Activated B cell treated with CpG ODN at 0.5 μM for 24 hours (primary cell): ENCODE measurements around the gene PLEKHA7. TPM values are rescaled to one million over a fixed set of nuclear protein-coding genes. Genes with fewer than 3 reads are reported as not detected.

ENCODE experiments used
- ATAC-seq: fragments of 200-7000 bp; cut with Tn5 transposase; one replicate; pipeline ENCODE4 v1.10.0; 2021; ENCODE audit warnings: low read depth, mild to moderate bottlenecking, moderate library complexity
- CTCF ChIA-PET: fragments of 350-600 bp; sonication (Branson Sonifier 250); formaldehyde crosslinking; loops from one replicate; lab custom pipeline; 2021; ENCODE audit warnings: antibody characterized with exemption; lab: Charles Lee
- POLR2A ChIA-PET: fragments of 350-600 bp; sonication (Branson Sonifier 250); formaldehyde crosslinking; loops from one replicate; lab custom pipeline; 2021; ENCODE audit warnings: antibody characterized with exemption; lab: Charles Lee
- DNase-seq: peaks from one replicate; pipeline ENCODE4 v3.0.0; 2022
- H3K27ac Mint-ChIP-seq: one replicate; pipeline ENCODE4 v1.8.0; 2020; ENCODE audit warnings: mixed read lengths
- H3K27me3 Mint-ChIP-seq: one replicate; pipeline ENCODE4 v1.8.0; 2021; ENCODE audit warnings: mixed read lengths
- H3K36me3 Mint-ChIP-seq: one replicate; pipeline ENCODE4 v1.8.0; 2021; ENCODE audit warnings: low read depth, mixed read lengths
- H3K4me1 Mint-ChIP-seq: one replicate; pipeline ENCODE4 v1.8.0; 2021; ENCODE audit warnings: mixed read lengths
- H3K4me3 Mint-ChIP-seq: one replicate; pipeline ENCODE4 v1.8.0; 2020; ENCODE audit warnings: mild to moderate bottlenecking, mixed read lengths
- H3K9me3 Mint-ChIP-seq: one replicate; pipeline ENCODE4 v1.8.0; 2020; ENCODE audit warnings: mixed read lengths
- intact Hi-C: fragments of 100-400 bp; cut with micrococcal nuclease; formaldehyde crosslinking; loops from one replicate; pipeline ENCODE4 v1.15.1; 2024
- total RNA-seq: library from RNA; stranded (reverse); gene quantifications from 2 replicates; pipeline ENCODE4 v1.2.3, GENCODE V29; 2022
- TF ChIP-seq, protein P1 (sequence below): fragments of 200-600 bp; IDR thresholded peaks from one replicate; pipeline ENCODE4 v1.8.0; 2022; ENCODE audit warnings: antibody characterized with exemption, mild to moderate bottlenecking

The PLEKHA7 gene
- total RNA-seq, 1 donor from 2014 or later, result 4.9 TPM

DNA sequence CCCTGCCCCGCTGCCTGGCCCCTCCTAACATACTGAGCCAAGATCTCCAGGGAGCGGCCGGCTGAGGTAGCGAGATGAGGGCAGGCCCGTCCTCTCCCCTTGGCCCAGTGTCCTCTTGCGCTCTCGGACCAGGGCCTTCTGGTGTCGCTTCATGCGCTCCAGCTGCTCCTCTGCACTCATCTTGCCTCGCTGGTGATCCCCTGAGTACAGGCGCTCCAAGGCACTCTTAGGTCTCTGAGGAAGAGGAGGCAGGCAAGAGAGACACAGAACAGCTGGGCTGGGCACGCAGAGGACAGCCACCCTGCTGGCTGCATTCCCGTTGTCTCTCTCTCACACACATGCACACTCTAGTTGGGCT, 225.2 kb downstream of the PLEKHA7 start:
- no peaks in the 10 kb centered on the region for H3K27me3 Mint-ChIP-seq
- no peak overlapping the region for H3K4me3 Mint-ChIP-seq
- CTCF ChIA-PET, result interaction anchor here (0.9 to 1.6 kb wide), 2 partner anchors 10 to 12 kb away, joined by 3 read pairs; no protein-coding TSS in a partner anchor
- no peaks in the 10 kb centered on the region for H3K9me3 Mint-ChIP-seq
- no peaks in the 10 kb centered on the region for H3K36me3 Mint-ChIP-seq
- DNase-seq (no peak), ATAC-seq (no peak)
- POLR2A ChIA-PET, result no interaction called here
- intact Hi-C loops, result loop anchor here (10.0 kb wide), 1 partner anchor 596 kb away; the partner anchor contains the start of gene KCNJ11
- TF ChIP-seq, protein P1, sequence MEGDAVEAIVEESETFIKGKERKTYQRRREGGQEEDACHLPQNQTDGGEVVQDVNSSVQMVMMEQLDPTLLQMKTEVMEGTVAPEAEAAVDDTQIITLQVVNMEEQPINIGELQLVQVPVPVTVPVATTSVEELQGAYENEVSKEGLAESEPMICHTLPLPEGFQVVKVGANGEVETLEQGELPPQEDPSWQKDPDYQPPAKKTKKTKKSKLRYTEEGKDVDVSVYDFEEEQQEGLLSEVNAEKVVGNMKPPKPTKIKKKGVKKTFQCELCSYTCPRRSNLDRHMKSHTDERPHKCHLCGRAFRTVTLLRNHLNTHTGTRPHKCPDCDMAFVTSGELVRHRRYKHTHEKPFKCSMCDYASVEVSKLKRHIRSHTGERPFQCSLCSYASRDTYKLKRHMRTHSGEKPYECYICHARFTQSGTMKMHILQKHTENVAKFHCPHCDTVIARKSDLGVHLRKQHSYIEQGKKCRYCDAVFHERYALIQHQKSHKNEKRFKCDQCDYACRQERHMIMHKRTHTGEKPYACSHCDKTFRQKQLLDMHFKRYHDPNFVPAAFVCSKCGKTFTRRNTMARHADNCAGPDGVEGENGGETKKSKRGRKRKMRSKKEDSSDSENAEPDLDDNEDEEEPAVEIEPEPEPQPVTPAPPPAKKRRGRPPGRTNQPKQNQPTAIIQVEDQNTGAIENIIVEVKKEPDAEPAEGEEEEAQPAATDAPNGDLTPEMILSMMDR, result no peak
- no peak overlapping the region for H3K27ac Mint-ChIP-seq
- no peaks in the 10 kb centered on the region for H3K4me1 Mint-ChIP-seq

DNA sequence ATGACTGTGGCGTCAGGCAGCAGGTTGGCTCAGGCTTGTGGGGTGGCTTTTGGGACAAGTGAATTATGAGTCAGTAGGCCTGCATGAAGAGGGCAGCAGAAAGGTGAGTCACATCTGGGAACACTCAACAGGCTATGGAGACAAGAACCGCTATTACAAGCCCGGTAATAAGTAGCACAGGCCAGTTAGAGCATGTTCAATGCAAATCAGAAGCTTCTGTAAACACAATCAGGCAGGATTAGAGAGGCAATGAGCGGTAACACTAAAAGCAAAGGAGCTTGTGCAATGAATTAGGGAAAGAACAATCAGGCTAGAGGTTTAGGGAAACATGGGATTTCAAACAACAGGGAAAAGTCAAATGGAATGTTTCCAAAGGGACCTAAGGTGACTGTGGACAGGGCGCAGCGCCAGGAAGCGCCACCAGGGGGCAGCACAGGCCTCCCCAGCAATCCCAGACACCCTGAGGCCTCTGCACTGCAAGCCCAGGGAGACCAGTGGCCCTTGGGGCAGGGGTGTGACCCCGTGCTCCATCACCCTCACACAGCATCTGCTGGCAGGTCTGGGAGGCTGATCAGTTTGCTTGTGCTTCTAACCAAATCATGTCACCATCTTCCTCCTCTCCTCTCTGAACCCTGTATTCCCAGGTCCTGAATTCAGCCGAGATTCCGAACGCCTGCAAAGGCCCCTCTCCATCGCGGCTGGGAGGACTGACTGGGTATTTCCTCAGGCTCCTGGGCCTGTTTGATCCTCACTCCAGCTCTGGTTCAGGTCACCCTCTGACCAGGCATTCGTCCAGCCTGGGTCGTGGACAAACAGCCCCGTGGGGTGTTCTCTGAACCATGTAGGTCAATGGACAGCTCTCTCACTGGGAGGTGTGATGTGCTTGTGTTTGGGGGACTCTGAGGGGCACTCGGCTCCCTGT, 225.8 kb downstream of the PLEKHA7 start:
- Mint-ChIP-seq H3K4me3 (no peak overlapping the region), H3K4me1 (no peaks in the 10 kb centered on the region), H3K27me3 (no peaks in the 10 kb centered on the region), H3K27ac (no peak overlapping the region), H3K36me3 (no peaks in the 10 kb centered on the region), H3K9me3 (no peaks in the 10 kb centered on the region)
- DNase-seq, result peak; percentile 47
- POLR2A ChIA-PET, result no interaction called here
- intact Hi-C loops, result loop anchor here (10.0 kb wide), 1 partner anchor 596 kb away; the partner anchor contains the start of gene KCNJ11
- TF ChIP-seq, protein P1, result peak; percentile 93
- CTCF ChIA-PET, result interaction anchor here (0.9 to 1.6 kb wide), 4 partner anchors 10 to 274 kb away, joined by 3 read pairs; no protein-coding TSS in a partner anchor
- ATAC-seq, result peak; percentile 74

DNA sequence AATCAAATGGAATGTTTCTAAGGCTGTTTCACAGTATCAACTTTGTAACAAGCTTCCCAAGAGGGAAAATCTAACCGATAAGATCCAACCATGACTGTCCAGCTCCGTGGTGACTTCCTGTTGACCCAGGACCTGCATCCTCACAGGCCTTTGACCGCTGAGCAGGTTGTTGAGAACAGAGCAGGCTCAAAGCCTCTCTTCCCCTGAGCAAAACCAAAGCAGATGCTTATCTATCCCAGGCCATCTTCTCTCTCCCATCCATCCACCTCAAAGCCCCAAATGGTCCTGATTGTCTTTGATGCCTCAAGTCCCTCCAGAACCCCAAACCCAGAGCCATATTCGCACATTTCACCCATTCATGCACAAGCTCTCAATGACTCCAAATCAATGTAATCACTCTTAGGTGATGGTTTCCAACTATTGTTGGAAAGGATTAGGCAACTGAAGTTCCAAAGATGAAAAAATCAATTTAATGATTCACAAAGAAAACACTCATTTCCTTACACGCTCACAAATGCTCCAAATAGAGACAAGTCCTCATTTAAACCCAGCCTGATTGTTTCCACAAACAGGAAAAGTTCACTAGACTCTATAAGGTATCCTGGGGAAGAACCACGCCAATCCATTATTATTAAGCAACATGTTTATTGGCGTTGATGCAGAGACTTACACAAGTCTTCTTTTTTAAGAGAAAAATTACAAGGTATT, 227.0 kb downstream of the PLEKHA7 start:
- TF ChIP-seq, protein P1, result no peak
- intact Hi-C loops, result loop anchor here (10.0 kb wide), 1 partner anchor 598 kb away; the partner anchor contains the start of gene KCNJ11
- no peaks in the 10 kb centered on the region for H3K27me3 Mint-ChIP-seq
- DNase-seq (no peak), ATAC-seq (no peak)
- no peak overlapping the region for H3K27ac Mint-ChIP-seq
- H3K9me3 Mint-ChIP-seq, result no peaks in the 10 kb centered on the region
- ChIA-PET CTCF (interaction anchor here (0.7 to 3.1 kb wide), 4 partner anchors 14 to 276 kb away, joined by 3 to 20 read pairs (median 4); no protein-coding TSS in a partner anchor), POLR2A (no interaction called here)
- H3K4me3 Mint-ChIP-seq, result no peak overlapping the region
- H3K4me1 Mint-ChIP-seq, result no peaks in the 10 kb centered on the region
- no peaks in the 10 kb centered on the region for H3K36me3 Mint-ChIP-seq

DNA sequence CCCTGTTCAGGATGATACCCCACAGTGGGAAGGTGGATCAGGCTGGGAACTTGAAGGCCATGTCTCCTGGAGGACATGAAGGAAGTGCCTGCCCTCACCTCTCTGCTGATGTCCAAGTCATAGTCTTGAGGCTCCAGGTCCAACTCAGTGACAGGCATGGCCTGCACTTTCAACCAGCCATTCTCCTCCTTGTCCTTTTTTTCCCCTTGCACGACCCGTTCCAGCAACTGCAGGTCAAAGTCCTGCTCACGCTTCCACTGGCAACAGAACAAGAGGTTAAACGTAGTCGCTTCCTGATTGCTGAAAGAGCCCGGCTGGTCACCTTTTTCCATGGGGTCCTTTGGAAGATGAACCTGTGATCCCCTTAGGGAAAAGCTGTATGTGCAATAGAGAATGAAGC, 228.1 kb downstream of the PLEKHA7 start:
- Mint-ChIP-seq H3K27ac (no peak overlapping the region), H3K36me3 (no peaks in the 10 kb centered on the region), H3K4me3 (no peak overlapping the region), H3K9me3 (no peaks in the 10 kb centered on the region), H3K4me1 (no peaks in the 10 kb centered on the region), H3K27me3 (no peaks in the 10 kb centered on the region)
- ChIA-PET POLR2A (no interaction called here), CTCF (interaction anchor here (0.7 to 3.1 kb wide), 7 partner anchors 11 to 290 kb away, joined by 3 to 20 read pairs (median 6); no protein-coding TSS in a partner anchor)
- no peak for DNase-seq
- intact Hi-C loops, result loop anchor here (10.0 kb wide), 1 partner anchor 599 kb away; the partner anchor contains the start of gene KCNJ11
- no peak for ATAC-seq
- TF ChIP-seq, protein P1, result no peak
